Raji (cell line): ENCODE data around the gene CHML.

Experiments
- POLR2A ChIP-seq: IDR thresholded peaks from 2 replicates; pipeline ENCODE4 v1.6.1; 2011; ENCODE audit warnings: low read depth, low read length, control low read depth; ENCODE audit not compliant: insufficient read depth

Gene CHML

DNA sequence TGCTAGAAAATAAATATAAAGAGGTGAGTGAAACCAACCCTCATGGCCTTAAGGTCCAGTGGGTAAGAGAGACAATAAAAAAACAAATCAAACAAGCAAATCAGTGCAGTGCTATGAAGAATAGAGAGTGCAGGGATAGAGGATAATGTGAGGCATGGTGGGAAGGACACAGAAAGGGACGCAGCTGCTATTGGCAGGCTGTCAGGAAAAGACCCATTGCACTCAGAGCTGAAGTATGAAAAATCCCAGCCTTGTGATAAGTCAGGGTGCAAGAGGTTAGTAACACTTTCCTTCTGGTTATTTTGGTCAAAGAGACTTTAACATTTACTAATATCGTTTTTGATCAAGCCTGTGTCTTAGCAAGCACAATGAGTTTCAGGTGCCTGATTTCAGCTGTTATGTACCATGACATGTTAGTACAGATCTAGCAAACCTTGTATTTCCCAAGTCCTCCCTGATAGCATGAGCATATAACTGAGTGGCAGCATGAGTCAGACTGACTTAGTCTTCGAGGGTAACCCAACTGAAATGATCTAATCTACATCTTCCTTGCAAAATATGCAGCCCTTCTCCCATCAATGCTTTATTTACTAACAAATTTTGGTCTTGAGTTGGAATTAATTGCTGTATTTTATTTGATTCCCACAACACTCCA, 31.7 kb downstream of the CHML start:
- no peak for TF ChIP-seq POLR2A

DNA sequence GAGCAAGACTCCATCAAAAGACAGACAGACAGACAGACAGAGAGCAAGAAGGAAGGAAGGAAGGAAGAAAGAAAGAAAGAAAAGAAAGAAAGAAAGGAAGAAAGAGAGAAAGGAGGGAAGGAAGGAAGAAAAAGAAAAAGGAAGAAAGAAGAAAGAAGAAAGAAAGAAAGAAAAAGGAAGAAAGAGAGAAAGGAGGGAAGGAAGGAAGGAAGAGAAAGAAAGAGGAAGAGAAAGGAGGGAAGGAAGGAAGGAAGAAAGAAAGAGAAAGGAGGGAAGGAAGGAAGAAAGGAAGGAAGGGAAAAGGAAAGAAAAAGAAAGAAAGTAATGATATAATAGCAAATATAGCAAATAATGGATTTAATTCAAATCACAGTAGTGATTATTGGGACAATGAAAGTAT, 32.7 kb downstream of the CHML start:
- no peak for TF ChIP-seq POLR2A

DNA sequence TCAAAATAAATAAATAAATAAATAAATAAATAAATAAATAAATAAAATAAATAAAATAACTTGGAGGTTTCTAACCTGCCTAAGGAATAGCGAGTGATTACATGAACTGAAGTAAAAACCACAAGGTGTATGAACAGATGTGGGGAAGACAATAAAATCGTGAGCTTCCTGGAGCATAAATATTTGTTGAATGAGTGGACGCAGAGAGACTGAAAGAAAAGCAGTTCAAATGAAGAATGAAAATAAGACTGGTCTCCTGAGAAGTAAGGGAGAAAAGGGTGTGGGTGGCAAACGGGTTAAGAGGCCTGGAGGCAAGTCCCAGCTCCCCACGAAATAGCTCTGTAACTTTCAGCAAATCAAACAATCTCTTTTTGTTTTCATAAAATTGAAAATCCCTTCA, 33.6 kb downstream of the CHML start:
- no peak for TF ChIP-seq POLR2A

DNA sequence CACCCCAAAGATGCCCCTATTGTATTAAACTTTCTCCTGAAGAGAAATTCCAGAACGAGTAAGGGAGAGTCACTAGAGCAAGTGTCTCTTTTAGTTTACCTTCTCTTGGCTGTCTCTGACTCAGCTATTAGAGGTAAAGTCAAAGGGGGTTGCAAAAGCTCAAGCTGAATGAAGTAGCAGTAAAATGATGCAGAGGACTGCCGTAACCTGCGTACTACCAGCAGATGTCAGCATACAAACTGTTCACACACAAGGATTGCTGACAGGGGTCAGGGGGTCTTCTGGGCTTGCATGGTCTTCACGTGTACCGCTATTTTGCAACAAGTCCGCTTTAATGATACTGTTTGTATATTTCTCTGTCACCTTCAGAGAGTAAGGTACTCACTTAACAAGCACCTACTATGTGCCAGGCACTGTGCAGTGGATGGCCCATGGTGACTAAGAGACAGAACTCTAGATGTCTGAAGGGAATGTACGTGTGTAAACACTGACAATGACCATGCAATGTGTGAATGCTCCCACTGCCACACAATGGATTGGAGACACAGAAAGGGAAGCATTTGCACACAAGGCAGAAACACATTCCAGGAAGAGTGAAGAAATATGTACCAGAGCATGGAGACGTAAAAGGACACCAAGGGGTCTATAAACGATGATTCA, 34.9 kb downstream of the CHML start:
- no peak for TF ChIP-seq POLR2A

DNA sequence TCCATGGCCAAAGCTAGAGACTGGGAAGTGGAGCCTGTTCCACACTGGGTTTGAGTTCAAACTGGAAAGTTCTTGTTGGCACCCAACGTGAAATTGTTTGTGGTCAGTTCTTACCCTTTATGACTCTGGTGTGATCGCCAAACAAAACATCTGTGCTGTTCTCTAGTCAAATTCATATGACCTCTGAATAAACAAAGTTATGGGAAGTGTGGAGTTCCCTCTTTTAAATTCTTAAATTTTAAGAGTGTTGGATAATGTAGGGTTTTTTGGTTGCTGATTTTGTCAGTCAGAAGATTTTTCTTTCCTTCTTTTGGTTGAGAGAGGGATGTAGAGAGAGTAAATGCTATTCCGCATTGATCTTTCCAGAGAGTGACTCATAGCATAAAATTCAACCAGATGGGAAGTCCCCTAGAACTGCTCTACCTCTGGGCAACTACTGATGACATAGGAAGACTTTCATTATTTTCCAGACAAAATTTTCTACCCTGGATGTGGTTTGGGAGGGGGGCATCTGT, 36.4 kb downstream of the CHML start:
- no peak for TF ChIP-seq POLR2A

DNA sequence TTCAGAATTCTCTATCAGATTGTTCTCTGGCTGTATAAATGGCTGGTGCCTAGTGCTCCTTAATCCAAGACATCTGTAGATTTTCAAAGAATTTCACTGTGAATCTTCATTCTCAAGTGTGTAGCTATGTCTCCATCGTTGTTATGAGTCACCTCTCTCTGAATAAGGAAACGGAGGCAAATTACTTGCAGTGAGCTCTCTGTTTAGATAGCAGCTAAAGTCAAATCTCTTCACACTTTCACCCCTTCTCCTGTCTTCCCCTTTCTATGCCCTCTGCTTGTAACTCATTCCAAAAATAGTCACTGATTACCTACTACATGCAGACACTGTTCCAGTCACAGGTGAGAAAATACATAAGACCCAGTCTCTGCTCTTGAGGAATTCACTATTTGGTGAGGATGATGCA, 39.7 kb downstream of the CHML start:
- TF ChIP-seq POLR2A, result no peak

DNA sequence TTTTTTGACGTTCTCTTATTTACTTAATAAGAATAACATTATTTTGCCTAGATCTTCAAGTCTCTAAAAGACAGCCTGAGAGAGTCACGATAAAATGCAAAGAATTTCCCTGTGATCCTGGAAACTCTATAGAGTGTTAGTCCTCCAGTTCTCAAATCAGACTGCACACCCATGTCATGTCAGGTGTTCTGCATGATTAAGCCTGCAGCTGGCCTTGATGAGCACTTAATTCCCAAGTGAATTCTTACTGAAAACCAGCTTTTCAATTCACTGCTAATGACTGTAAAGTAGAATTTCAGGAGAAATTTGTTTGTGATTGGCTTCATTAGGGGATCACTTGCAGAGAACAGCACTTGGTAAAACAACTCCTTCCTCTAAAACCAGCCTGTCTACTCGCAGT, 41.9 kb downstream of the CHML start:
- TF ChIP-seq POLR2A, result no peak

DNA sequence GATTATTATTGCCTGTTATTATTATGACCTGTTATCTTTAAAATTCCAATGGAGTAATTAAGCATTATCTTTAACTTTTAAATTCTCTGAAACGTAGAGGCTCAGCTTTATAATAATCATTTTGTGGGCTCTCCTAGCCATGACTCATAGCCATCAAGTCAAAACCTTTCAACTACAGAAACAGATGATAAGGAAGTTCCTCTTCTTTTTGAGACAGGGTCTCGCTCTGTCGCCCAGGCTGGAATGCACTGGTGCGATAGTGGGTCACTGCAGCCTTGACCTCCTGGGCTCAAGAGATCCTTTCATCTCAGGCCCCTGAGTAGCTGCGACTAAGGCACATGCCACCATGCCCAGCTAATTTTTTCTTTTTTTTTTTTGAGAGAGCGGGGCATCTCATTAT, 43.5 kb downstream of the CHML start:
- TF ChIP-seq POLR2A, result no peak

DNA sequence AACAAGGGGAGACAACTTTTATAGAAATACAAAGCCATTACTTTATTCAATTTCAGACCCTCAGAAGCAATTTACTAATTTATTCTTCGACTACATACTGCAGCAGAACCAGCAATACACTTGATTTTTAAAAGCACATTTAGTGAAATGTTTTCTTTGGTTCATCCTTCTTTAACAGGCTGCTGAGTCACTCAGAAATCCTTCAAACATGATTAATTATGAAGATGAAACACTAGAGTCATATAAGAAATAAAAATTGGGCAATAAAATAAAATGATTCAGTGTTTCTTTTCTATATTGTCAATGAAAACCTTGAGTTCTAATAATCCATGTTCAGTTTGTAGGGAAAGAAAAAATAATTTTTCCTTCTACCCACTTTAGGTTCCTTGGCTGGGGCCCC, 47.0 kb downstream of the CHML start:
- no peak for TF ChIP-seq POLR2A

DNA sequence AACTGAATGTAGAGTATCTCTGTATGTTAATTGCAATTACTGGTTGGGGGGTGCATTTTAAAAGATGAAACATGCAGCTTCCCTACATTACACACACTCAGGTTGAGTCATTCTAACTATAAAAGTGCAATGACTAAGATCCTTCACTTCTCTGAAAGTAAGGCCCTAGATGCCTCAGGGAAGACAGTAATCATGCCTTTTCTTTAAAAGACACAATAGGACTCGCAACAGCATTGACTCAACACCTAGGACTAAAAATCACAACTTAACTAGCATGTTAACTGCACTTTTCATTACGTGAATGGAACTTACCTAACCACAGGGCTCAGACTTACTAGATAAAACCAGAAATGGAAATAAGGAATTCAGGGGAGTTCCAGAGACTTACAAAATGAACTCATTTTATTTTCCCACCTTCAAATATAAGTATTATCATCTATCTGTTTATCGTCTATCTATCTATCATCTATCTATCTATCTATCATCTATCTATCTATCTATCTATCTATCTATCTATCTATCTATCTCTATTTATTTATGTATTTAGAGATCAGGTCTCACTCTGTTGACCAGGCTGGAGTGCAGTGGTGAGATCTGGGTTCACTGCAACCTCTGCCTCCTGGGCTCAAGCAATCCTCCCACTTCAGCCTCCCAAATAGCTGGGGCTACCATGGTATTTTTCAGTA, 47.8 kb downstream of the CHML start:
- no peak for TF ChIP-seq POLR2A

DNA sequence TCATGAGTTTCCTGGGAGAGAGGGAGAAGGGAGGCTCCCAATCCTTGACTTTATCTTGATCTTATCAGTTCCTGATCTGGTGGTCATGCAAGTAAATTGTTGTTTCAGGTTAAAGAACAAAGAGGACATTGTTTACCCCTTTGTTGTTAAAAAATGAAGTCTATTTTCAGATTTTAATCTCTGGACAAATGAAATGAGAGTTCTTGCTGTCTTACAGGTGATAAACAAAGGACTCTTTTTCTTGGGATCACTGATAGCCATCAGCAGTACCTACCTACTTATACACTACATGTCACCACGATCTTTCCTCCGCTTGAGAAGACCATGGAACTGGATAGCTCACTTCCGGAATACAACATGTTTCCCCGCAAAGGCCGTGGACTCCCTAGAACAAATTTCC, 48.4 kb downstream of the CHML start:
- TF ChIP-seq POLR2A, result no peak

DNA sequence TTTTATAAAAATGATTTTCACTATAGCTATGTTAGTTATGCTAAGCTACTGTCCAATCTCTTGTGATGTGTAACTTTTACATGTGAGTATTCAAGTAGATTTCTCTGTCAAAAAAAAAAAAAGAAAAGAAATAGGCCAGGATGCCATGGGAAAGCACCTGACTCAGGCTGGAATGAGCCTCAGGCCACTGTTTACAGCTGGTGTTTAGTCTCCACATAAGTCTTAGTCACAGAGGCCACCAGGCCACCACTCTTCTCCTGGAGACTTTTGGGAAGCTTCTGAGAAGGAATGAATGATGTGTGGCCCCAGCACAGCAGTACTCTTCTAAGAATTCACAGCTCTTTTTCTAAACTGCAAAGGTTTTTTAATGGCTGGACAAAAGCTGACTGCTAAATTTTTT, 48.9 kb downstream of the CHML start:
- no peak for TF ChIP-seq POLR2A

DNA sequence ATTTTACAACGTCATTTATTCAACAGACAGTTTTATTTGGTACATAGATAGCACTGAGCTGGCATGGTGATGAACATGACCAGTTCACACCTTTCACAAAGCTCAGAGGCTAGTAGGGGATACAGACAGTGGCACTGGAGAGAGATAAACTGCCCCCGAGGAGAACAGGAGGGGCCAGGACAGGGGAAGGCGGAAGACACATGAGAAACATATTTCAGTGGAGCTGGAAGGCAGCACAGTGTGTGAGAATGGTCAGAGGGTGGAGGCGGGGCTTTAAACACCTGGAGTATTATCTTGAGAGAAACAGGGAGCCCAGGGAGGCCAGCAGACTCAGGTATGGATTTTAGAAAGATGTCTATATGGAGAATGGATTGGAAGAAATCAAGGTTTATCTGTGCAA, 49.5 kb downstream of the CHML start:
- no peak for TF ChIP-seq POLR2A
